Activated naive CD4-positive, alpha-beta T cell treated with anti-CD3 and anti-CD28 coated beads, Interleukin-2, amount 50 U/mL, for 16 hours (primary cell): ENCODE data around the gene DISC1.

ENCODE experiments used
- DNase-seq: peaks from one replicate; pipeline ENCODE4 v3.0.0-alpha.2; 2020

The DISC1 gene

GRCh38 chr1:232084584-232085223 is 458.1 kb downstream of the DISC1 start:
- DNase-seq, result no peak

GRCh38 chr1:232090816-232091215 is 464.2 kb downstream of the DISC1 start:
- DNase-seq, result no peak
